Ishikawa (cell line): Measurements from ENCODE around the gene TTN.

ENCODE experiments used
- CEBPB ChIP-seq: IDR thresholded peaks from 2 replicates; pipeline ENCODE4 v1.6.1; 2012
- CREB1 ChIP-seq: IDR thresholded peaks from 2 replicates; pipeline ENCODE4 v1.6.1; 2012; ENCODE audit warnings: low read depth
- EGR1 ChIP-seq: IDR thresholded peaks from 2 replicates; pipeline ENCODE4 v1.6.1; 2012
- EP300 ChIP-seq: IDR thresholded peaks from 2 replicates; pipeline ENCODE4 v1.6.1; 2012; ENCODE audit warnings: borderline replicate concordance
- FOXM1 ChIP-seq: IDR thresholded peaks from 2 replicates; pipeline ENCODE4 v1.6.1; 2012; ENCODE audit warnings: low read depth, borderline replicate concordance
- MAX ChIP-seq: IDR thresholded peaks from 2 replicates; pipeline ENCODE4 v1.6.1; 2012
- NFIC ChIP-seq: IDR thresholded peaks from 2 replicates; pipeline ENCODE4 v1.6.1; 2012
- RAD21 ChIP-seq: IDR thresholded peaks from 2 replicates; pipeline ENCODE4 v1.6.1; 2012; ENCODE audit warnings: low read depth
- REST ChIP-seq: IDR thresholded peaks from 2 replicates; pipeline ENCODE4 v1.6.1; 2012; ENCODE audit warnings: low read depth, mild to moderate bottlenecking
- TAF1 ChIP-seq: IDR thresholded peaks from 2 replicates; pipeline ENCODE4 v1.6.1; 2012; ENCODE audit warnings: low read depth, mild to moderate bottlenecking
- TCF12 ChIP-seq: IDR thresholded peaks from 2 replicates; pipeline ENCODE4 v1.6.1; 2012; ENCODE audit warnings: low read depth
- TEAD4 ChIP-seq: IDR thresholded peaks from 2 replicates; pipeline ENCODE4 v1.6.1; 2012
- USF1 ChIP-seq: IDR thresholded peaks from 2 replicates; pipeline ENCODE4 v1.6.1; 2012
- YY1 ChIP-seq: IDR thresholded peaks from 2 replicates; pipeline ENCODE4 v1.6.1; 2012; ENCODE audit warnings: low read depth
- ZBTB7A ChIP-seq: IDR thresholded peaks from 2 replicates; pipeline ENCODE4 v1.6.1; 2012; ENCODE audit warnings: low read depth

TTN gene

DNA sequence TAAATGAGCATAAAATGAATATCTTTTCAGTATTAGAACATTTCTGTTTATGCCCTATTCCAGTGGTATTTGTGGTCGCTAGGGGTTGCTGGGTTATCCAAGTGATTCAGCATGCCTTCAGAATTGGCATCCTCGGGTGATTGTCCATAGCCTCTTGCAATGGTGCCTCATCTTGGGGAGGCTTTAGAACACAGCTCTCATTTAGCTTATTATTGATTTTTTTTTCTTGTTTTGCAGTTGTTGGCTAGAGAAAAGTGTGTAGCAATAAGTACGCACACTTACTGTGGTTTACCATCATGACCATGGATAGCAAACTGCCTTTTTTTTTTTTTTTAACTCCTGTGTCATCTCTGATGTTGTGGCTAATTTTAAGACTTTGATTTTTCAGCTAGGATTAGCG is 293.3 kb downstream of the TTN start:
- TF ChIP-seq TEAD4 (no peak), REST (no peak), MAX (no peak), EP300 (no peak)

- TF ChIP-seq EP300 (no peak), CEBPB (no peak), TEAD4 (no peak), REST (no peak), NFIC (no peak), RAD21 (no peak), CREB1 (no peak), FOXM1 (no peak), YY1 (no peak), EGR1 (no peak)
Observed at GRCh38 chr2:178512484-178512883, 294.7 kb downstream of the TTN start.

GRCh38 chr2:178510384-178510783 is 296.8 kb downstream of the TTN start:
- TF ChIP-seq TEAD4 (no peak), USF1 (no peak), CREB1 (no peak), YY1 (no peak), REST (no peak), ZBTB7A (no peak), TAF1 (no peak)

DNA sequence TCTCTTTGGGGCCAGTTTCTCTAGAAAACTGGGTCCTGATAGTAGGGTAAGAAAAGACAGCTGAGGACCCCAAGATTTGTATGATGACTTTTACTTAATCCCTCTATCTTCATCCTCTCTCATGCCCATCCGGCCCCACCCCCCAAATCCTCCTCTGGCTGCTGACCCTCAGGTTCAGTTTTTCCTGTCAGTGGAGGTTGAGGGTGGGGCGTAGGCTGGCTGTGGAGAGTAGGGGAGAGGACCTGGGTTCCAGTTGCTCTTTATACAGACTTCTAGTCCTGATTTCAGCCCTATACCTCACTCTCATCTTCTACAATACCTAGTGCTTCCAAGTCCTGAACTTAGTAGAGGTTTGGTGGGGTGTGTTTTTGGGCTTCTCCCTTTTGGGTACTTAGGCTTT is 298.6 kb downstream of the TTN start:
- no peak for TF ChIP-seq CREB1

- TF ChIP-seq REST (no peak), FOXM1 (no peak), TEAD4 (no peak), TAF1 (no peak), NFIC (no peak), RAD21 (no peak), CEBPB (no peak), YY1 (no peak), MAX (no peak), CREB1 (no peak), TCF12 (no peak), ZBTB7A (no peak), EGR1 (no peak), USF1 (no peak), EP300 (no peak)
Observed at GRCh38 chr2:178506949-178507348, 300.3 kb downstream of the TTN start.
